IMR-90 (cell line): ENCODE measurements around the gene CC2D2B. TPM values are rescaled to one million over a fixed set of nuclear protein-coding genes. Genes with fewer than 3 reads are reported as not detected.

Source experiments
- ATAC-seq: fragments of 200-7000 bp; cut with Tn5 transposase; 2 replicates; pipeline ENCODE4 v1.9.1; 2020; ENCODE audit warnings: low read depth, mild to moderate bottlenecking, moderate library complexity
- BruUV-seq: library from RNA; stranded (reverse); fragments of 400-500 nt; replicated peaks from 2 replicates; lab custom pipeline; 2021; lab: Mats Ljungman, UMichigan
- CTCF ChIA-PET: fragments of 300-600 bp; formaldehyde crosslinking; extraction: SDS; loops from one replicate; lab custom pipeline; 2021; ENCODE audit warnings: antibody characterized with exemption; lab: Yijun Ruan, JAX
- POLR2A ChIA-PET: fragments of 300-600 bp; sonication (Branson Sonifier 250); formaldehyde crosslinking; loops from one replicate; lab custom pipeline; 2022; ENCODE audit warnings: antibody characterized with exemption; ENCODE audit not compliant: unreplicated experiment; lab: Charles Lee
- DNase-seq: peaks from one replicate; pipeline ENCODE4 v3.0.0; 2013
- H2AFZ ChIP-seq: replicated peaks from 2 replicates; pipeline ENCODE3; 2013; ENCODE audit warnings: low read length, mild to moderate bottlenecking; ENCODE audit not compliant: poor library complexity
- H2AK5ac ChIP-seq: 2 replicates; pipeline ENCODE4 v1.6.1; 2013; ENCODE audit warnings: low read depth, low read length, inconsistent platforms
- H2AK9ac ChIP-seq: replicated peaks from 2 replicates; pipeline ENCODE3; 2013; ENCODE audit warnings: mild to moderate bottlenecking, low read depth, low read length, moderate library complexity; ENCODE audit not compliant: poor library complexity
- H2BK120ac ChIP-seq: 2 replicates; pipeline ENCODE4 v1.6.1; 2013; ENCODE audit warnings: low read depth, low read length, inconsistent platforms
- H2BK15ac ChIP-seq: 3 replicates; pipeline ENCODE4 v1.6.1; 2013; ENCODE audit warnings: low read depth, low read length, inconsistent platforms
- H2BK20ac ChIP-seq: 2 replicates; pipeline ENCODE4 v1.6.1; 2013; ENCODE audit warnings: low read depth, mild to moderate bottlenecking, inconsistent platforms, low read length, moderate library complexity
- H2BK5ac ChIP-seq: 2 replicates; pipeline ENCODE4 v1.6.1; 2013; ENCODE audit warnings: mild to moderate bottlenecking, low read depth, low read length, inconsistent platforms; ENCODE audit not compliant: poor library complexity, severe bottlenecking
- H3K14ac ChIP-seq: replicated peaks from 2 replicates; pipeline ENCODE4 v1.6.1; 2013; ENCODE audit warnings: low read depth, low read length, inconsistent platforms
- H3K18ac ChIP-seq: 2 replicates; pipeline ENCODE4 v1.6.1; 2013; ENCODE audit warnings: low read depth, low read length, control low read depth
- H3K23ac ChIP-seq: 2 replicates; pipeline ENCODE4 v1.6.1; 2013; ENCODE audit warnings: low read depth, low read length, inconsistent platforms
- H3K27ac ChIP-seq: 2 replicates; pipeline ENCODE4 v1.5.1; 2013; ENCODE audit warnings: mild to moderate bottlenecking, control low read depth, low read length; ENCODE audit not compliant: insufficient read depth
- H3K27me3 ChIP-seq: 2 replicates; pipeline ENCODE4 v1.6.1; 2013; ENCODE audit warnings: low read length; ENCODE audit not compliant: control insufficient read depth, insufficient read depth
- H3K36me3 ChIP-seq: 2 replicates; pipeline ENCODE4 v1.6.1; 2013; ENCODE audit warnings: low read length, mixed read lengths; ENCODE audit not compliant: control insufficient read depth, insufficient read depth
- H3K4ac ChIP-seq: 2 replicates; pipeline ENCODE4 v1.6.1; 2013; ENCODE audit warnings: low read depth, low read length, inconsistent platforms
- H3K4me1 ChIP-seq: 2 replicates; pipeline ENCODE4 v1.6.1; 2013; ENCODE audit warnings: low read length, mixed read lengths; ENCODE audit not compliant: control insufficient read depth, insufficient read depth
- H3K4me2 ChIP-seq: 2 replicates; pipeline ENCODE4 v1.6.1; 2013; ENCODE audit warnings: low read depth, mild to moderate bottlenecking, control low read depth, low read length, moderate library complexity
- H3K4me3 ChIP-seq: 2 replicates; pipeline ENCODE4 v1.5.1; 2013; ENCODE audit warnings: low read depth, mild to moderate bottlenecking, control low read depth, low read length, moderate library complexity; ENCODE audit not compliant: insufficient read depth
- H3K56ac ChIP-seq: 2 replicates; pipeline ENCODE4 v1.6.1; 2013; ENCODE audit warnings: low read length, inconsistent platforms; ENCODE audit not compliant: insufficient read depth; ENCODE audit errors: extremely low read depth
- H3K79me1 ChIP-seq, 2 experiments: 2 replicates each; pipeline ENCODE4 v1.6.1; 2013; ENCODE audit warnings: low read length in 2 of 2, inconsistent platforms in 1 of 2, low read depth in 1 of 2
- H3K9ac ChIP-seq: 2 replicates; pipeline ENCODE4 v1.6.1; 2013; ENCODE audit warnings: low read depth, low read length, control low read depth
- H3K9me1 ChIP-seq: 2 replicates; pipeline ENCODE4 v1.6.1; 2013; ENCODE audit warnings: low read length, inconsistent platforms; ENCODE audit not compliant: insufficient read depth
- H3K9me3 ChIP-seq: 2 replicates; pipeline ENCODE4 v1.6.1; 2013; ENCODE audit warnings: low read length; ENCODE audit not compliant: control insufficient read depth, insufficient read depth
- H4K20me1 ChIP-seq: 2 replicates; pipeline ENCODE4 v1.6.1; 2013; ENCODE audit warnings: low read length, inconsistent platforms; ENCODE audit not compliant: insufficient read depth
- H4K5ac ChIP-seq: 2 replicates; pipeline ENCODE4 v1.6.1; 2013; ENCODE audit warnings: mild to moderate bottlenecking, low read depth, low read length, control low read depth
- H4K8ac ChIP-seq, 2 experiments: 2 replicates each; pipeline ENCODE4 v1.6.1; 2013; ENCODE audit warnings: low read depth in 2 of 2, low read length in 2 of 2, control low read depth in 1 of 2, inconsistent platforms in 1 of 2
- H4K91ac ChIP-seq: 2 replicates; pipeline ENCODE4 v1.6.1; 2013; ENCODE audit warnings: low read depth, low read length, inconsistent platforms; ENCODE audit not compliant: insufficient read depth
- BHLHE40 ChIP-seq: fragments of 150-350 bp; IDR thresholded peaks from 2 replicates; pipeline ENCODE4 v1.6.1; 2016; ENCODE audit warnings: mild to moderate bottlenecking, low read depth, low read length
- CEBPB ChIP-seq: IDR thresholded peaks from 2 replicates; pipeline ENCODE4 v1.6.1; 2012; ENCODE audit warnings: low read depth, low read length, improper control_type of control experiment
- CHD1 ChIP-seq: IDR thresholded peaks from 2 replicates; pipeline ENCODE4 v1.6.1; 2012; ENCODE audit warnings: low read depth, low read length, improper control_type of control experiment
- FOS ChIP-seq: fragments of 150-350 bp; IDR thresholded peaks from 2 replicates; pipeline ENCODE4 v1.6.1; 2016; ENCODE audit warnings: low read depth, low read length
- MAFK ChIP-seq: IDR thresholded peaks from 2 replicates; pipeline ENCODE4 v1.6.1; 2012; ENCODE audit warnings: low read depth, low read length, improper control_type of control experiment
- MAZ ChIP-seq: IDR thresholded peaks from 2 replicates; pipeline ENCODE4 v1.6.1; 2012; ENCODE audit warnings: low read depth, mild to moderate bottlenecking, low read length, improper control_type of control experiment, moderate library complexity, borderline replicate concordance
- MXI1 ChIP-seq: IDR thresholded peaks from 2 replicates; pipeline ENCODE4 v1.6.1; 2012; ENCODE audit warnings: low read depth, mild to moderate bottlenecking, low read length, moderate library complexity, borderline replicate concordance
- NFE2L2 ChIP-seq: fragments of 150-350 bp; IDR thresholded peaks from 2 replicates; pipeline ENCODE4 v1.6.1; 2016; ENCODE audit warnings: low read depth, mild to moderate bottlenecking, low read length
- POLR2A ChIP-seq: IDR thresholded peaks from 2 replicates; pipeline ENCODE4 v1.6.1; 2012; ENCODE audit warnings: mild to moderate bottlenecking, low read depth, low read length
- RAD21 ChIP-seq: IDR thresholded peaks from 2 replicates; pipeline ENCODE4 v1.6.1; 2012; ENCODE audit warnings: low read length, improper control_type of control experiment
- RCOR1 ChIP-seq: IDR thresholded peaks from 2 replicates; pipeline ENCODE4 v1.6.1; 2012; ENCODE audit warnings: mild to moderate bottlenecking, low read length, improper control_type of control experiment; ENCODE audit not compliant: insufficient replicate concordance
- RFX5 ChIP-seq: IDR thresholded peaks from 2 replicates; pipeline ENCODE4 v1.8.0; 2012; ENCODE audit warnings: low read depth, mild to moderate bottlenecking, low read length, moderate library complexity
- SMC3 ChIP-seq: fragments of 150-350 bp; IDR thresholded peaks from 2 replicates; pipeline ENCODE4 v1.6.1; 2016; ENCODE audit warnings: low read depth, mild to moderate bottlenecking, antibody characterized with exemption, low read length, moderate library complexity
- WGBS, 2 experiments: methylation state at CpG; one replicate each; pipeline versions ENCODE4 v1.1.5 to v1.1.7; 2013; ENCODE audit warnings: missing lambda C conversion rate in 2 of 2; ENCODE audit not compliant: insufficient read length in 1 of 2; ENCODE audit errors: extremely low coverage in 2 of 2; 5-methylcytosine and 5-hydroxymethylcytosine counted together
- dilution Hi-C: fragments of 300-500 bp; cut with HindIII; formaldehyde crosslinking; loops from one replicate; pipeline ENCODE4 v1.14.3; 2018; ENCODE audit warnings: low sequenced_read_pairs; ENCODE audit not compliant: unreplicated experiment
- in situ Hi-C: fragments of 300-500 bp; cut with MboI; formaldehyde crosslinking; loops from 3 replicates; pipeline ENCODE4 v1.14.3; 2019; ENCODE audit warnings: low sequenced_read_pairs, inconsistent platforms, mixed read lengths
- intact Hi-C: fragments of 100-400 bp; cut with micrococcal nuclease; formaldehyde crosslinking; loops from 2 replicates; pipeline ENCODE4 v1.10.0; 2022
- polyA plus RNA-seq, 3 experiments: library from polyadenylated mRNA; depleted of rRNA; stranded (reverse); fragments of >200 nt; gene quantifications; 2 replicates each; pipeline ENCODE4 v1.2.3, GENCODE V29; 2012; ENCODE audit warnings: low replicate concordance in 1 of 3
- total RNA-seq: library from RNA; depleted of rRNA; stranded (reverse); fragments of >200 nt; gene quantifications from 2 replicates; pipeline ENCODE4 v1.2.3, GENCODE V29; 2012
- TF ChIP-seq, protein P1 (sequence below): fragments of 150-350 bp; IDR thresholded peaks from 2 replicates; pipeline ENCODE4 v1.6.1; 2017; ENCODE audit warnings: mild to moderate bottlenecking, antibody characterized with exemption, low read length, low read depth
- TF ChIP-seq, protein P2 (sequence below): conservative IDR thresholded peaks from 2 replicates; pipeline ENCODE4 v1.5.1; 2012; ENCODE audit warnings: mild to moderate bottlenecking, low read depth, low read length, improper control_type of control experiment
- TF ChIP-seq, protein P3 (sequence below): fragments of 150-350 bp; IDR thresholded peaks from 2 replicates; pipeline ENCODE4 v1.6.1; 2016; ENCODE audit warnings: low read depth, mild to moderate bottlenecking, low read length, moderate library complexity, borderline replicate concordance

CC2D2B gene
- total and polyA plus RNA-seq, 2 of the 4 experiments (the other 2 are of a cell fraction): not detected

DNA sequence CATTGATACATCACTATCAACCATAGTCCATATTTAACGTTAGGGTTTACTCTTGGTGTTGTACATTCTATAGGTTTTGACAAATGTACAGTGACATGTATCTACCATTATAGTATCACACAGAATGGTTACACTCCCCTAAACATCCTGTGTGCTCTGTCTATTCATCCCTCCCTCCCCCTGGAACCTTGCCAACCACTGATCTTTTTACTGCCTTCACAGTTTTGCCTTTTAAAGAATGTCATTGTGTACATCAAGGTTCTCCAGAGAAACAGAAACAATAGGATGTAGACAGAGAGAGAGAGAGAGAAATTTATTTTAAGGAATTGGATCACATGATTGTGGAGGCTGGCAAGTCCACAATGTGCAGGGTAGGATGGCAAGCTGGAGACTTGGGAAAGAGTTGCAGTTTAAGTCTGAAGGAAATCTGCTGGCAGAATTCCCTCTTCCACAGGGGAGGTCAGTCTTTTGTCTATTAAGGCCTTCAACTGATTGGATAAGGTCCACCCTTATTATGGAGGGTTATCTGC is 90.5 kb downstream of the CC2D2B start:
- TF ChIP-seq RCOR1 (no peak), POLR2A (no peak), RAD21 (no peak), MAFK (no peak), RFX5 (no peak), SMC3 (no peak), FOS (no peak), CHD1 (no peak), MXI1 (no peak), MAZ (no peak), CEBPB (no peak), NFE2L2 (no peak), BHLHE40 (no peak)
- TF ChIP-seq, protein P1, sequence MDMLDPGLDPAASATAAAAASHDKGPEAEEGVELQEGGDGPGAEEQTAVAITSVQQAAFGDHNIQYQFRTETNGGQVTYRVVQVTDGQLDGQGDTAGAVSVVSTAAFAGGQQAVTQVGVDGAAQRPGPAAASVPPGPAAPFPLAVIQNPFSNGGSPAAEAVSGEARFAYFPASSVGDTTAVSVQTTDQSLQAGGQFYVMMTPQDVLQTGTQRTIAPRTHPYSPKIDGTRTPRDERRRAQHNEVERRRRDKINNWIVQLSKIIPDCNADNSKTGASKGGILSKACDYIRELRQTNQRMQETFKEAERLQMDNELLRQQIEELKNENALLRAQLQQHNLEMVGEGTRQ: no peak
- TF ChIP-seq, protein P2, sequence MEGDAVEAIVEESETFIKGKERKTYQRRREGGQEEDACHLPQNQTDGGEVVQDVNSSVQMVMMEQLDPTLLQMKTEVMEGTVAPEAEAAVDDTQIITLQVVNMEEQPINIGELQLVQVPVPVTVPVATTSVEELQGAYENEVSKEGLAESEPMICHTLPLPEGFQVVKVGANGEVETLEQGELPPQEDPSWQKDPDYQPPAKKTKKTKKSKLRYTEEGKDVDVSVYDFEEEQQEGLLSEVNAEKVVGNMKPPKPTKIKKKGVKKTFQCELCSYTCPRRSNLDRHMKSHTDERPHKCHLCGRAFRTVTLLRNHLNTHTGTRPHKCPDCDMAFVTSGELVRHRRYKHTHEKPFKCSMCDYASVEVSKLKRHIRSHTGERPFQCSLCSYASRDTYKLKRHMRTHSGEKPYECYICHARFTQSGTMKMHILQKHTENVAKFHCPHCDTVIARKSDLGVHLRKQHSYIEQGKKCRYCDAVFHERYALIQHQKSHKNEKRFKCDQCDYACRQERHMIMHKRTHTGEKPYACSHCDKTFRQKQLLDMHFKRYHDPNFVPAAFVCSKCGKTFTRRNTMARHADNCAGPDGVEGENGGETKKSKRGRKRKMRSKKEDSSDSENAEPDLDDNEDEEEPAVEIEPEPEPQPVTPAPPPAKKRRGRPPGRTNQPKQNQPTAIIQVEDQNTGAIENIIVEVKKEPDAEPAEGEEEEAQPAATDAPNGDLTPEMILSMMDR: no peak
- TF ChIP-seq, protein P3, sequence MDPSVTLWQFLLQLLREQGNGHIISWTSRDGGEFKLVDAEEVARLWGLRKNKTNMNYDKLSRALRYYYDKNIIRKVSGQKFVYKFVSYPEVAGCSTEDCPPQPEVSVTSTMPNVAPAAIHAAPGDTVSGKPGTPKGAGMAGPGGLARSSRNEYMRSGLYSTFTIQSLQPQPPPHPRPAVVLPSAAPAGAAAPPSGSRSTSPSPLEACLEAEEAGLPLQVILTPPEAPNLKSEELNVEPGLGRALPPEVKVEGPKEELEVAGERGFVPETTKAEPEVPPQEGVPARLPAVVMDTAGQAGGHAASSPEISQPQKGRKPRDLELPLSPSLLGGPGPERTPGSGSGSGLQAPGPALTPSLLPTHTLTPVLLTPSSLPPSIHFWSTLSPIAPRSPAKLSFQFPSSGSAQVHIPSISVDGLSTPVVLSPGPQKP: no peak
- ChIA-PET CTCF (no interaction called here), POLR2A (no interaction called here)
- intact Hi-C loops: no loop called here
- no peaks in the 10 kb centered on the region for H3K9me1 ChIP-seq
- H3K9me3 ChIP-seq: no peaks in the 10 kb centered on the region
- no peak overlapping the region for H3K18ac ChIP-seq
- H3K14ac ChIP-seq: no peak overlapping the region
- no peak overlapping the region for H3K4me3 ChIP-seq
- no peak overlapping the region for H4K91ac ChIP-seq
- H3K36me3 ChIP-seq: no peaks in the 10 kb centered on the region
- dilution Hi-C loops: no loop called here
- H2AFZ ChIP-seq: no peak overlapping the region
- no peak overlapping the region for H2AK9ac ChIP-seq
- H3K27me3 ChIP-seq: no peaks in the 10 kb centered on the region
- H3K56ac ChIP-seq: no peak overlapping the region
- no peak overlapping the region for H3K4ac ChIP-seq
- no peaks in the 10 kb centered on the region for H3K4me1 ChIP-seq
- DNase-seq (no peak), ATAC-seq (no peak)
- no peak overlapping the region for H2AK5ac ChIP-seq
- no peaks in the 10 kb centered on the region for H4K20me1 ChIP-seq
- H4K5ac ChIP-seq: no peak overlapping the region
- no CpG with 5 or more reads among the region's 1 CpG for WGBS, 2 experiments
- BruUV-seq: no TSS peak
- H2BK20ac ChIP-seq: no peak overlapping the region
- H4K8ac ChIP-seq: no peak overlapping the region
- no peak overlapping the region for H2BK5ac ChIP-seq
- H3K23ac ChIP-seq: no peak overlapping the region
- in situ Hi-C loops: no loop called here
- no peak overlapping the region for H3K4me2 ChIP-seq
- H2BK15ac ChIP-seq: no peak overlapping the region
- H3K79me1 ChIP-seq: no peaks in the 10 kb centered on the region
- H3K9ac ChIP-seq: no peak overlapping the region
- no peak overlapping the region for H3K27ac ChIP-seq
- no peak overlapping the region for H2BK120ac ChIP-seq
